SW 1271 (cell line): ENCODE data around the gene SAPCD1.

Experiments
- DNase-seq, 2 experiments: peaks; one replicate each; lab custom pipeline; 2025; lab: John Stamatoyannopoulos, UW

Gene SAPCD1

DNA sequence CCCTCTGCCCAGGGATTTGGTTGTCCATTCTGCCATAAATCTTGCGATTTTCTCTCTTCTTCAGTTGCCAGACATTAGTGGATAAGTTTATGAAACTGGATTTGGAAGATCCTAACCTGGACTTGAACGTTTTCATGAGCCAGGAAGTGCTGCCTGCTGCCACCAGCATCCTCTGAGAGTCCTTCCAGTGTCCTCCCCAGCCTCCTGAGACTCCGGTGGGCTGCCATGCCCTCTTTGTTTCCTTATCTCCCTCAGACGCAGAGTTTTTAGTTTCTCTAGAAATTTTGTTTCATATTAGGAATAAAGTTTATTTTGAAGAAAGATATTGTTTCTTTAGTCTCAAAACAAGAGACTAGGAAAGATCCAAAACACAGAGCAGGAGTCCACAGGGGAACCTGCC lies at the start of gene SAPCD1:
SAPCD1 (plus strand) TSS at position 301 of the 400 bp plus-strand sequence. CDS start 399 bp downstream, outside the sequence.
- DNase-seq = no peak

- no peak for DNase-seq
Measured at GRCh38 chr6:31713465-31713864, 49.0 kb upstream of the SAPCD1 start.

GRCh38 chr6:31713991-31714684 lies 48.3 kb upstream of the SAPCD1 start:
- no peak for DNase-seq

DNA sequence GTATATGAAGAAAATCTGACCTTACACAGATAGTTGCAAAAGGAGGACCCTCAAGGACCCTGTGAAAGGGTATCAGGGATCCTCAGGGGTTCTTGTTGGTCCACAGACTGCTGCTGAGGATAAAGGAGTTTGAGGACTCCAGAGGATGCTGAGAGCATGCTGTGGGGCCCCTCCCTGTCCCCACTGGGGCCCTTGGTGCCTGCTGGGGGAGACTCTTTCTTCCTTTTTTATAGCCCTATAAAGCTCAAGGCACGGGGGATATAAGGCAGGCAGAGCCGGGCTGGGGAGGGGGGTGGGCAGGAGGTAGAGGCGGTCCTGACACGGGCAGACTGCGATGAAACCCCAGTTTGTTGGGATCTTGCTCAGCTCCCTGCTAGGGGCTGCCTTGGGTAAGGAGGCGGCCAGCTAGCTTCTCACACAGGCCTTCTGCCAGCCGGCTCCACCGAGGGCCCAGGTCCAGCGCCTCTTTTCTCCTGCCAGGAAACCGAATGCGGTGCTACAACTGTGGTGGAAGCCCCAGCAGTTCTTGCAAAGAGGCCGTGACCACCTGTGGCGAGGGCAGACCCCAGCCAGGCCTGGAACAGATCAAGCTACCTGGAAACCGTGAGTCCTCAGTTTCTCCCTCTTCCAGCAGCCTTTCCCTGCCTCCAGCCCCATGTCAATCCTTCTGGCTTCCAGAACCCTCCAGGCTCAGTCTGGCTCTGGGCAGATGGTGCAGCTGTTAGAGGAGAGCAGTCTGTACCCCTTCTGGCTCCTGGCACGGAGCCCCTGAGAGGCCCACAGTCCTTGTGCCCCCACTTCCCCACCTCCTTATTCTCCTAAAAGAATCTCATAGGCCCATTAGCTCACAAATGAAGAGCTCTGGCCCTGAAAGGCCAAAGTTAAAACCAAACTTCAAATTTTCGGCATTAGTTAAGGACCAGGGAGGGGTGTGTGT lies 47.2 kb upstream of the SAPCD1 start, which contains the start of gene LY6G6D:
LY6G6D (plus strand) TSS at position 327 of the 937 bp plus-strand sequence; CDS start at position 335, 8 bp downstream.
- no peak for DNase-seq

- DNase-seq = no peak
Measured at GRCh38 chr6:31717499-31718222, 44.8 kb upstream of the SAPCD1 start.

- DNase-seq = no peak
Measured at GRCh38 chr6:31718265-31718664, 44.2 kb upstream of the SAPCD1 start.

DNA sequence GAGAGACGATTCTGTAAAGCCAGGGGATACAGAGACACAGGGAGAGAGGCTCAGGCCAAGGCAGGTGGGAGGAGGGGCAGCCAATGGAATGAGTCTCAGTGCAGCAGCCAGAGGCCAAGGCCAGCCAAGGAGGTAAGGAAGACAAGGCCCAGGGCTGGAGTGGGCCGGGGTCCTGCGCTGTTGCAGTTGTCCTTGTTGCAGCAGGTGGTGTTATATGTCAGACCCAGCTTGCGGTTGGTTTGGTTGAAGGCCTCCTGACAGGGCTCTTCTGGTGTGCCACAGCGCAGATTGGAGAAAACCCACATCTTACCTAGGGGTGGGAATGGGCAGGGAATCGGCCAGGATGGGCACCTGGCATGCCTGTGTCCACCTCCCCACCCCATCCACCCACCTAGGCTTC lies 43.5 kb upstream of the SAPCD1 start:
- no peak for DNase-seq

- no peak for DNase-seq
Measured at GRCh38 chr6:31720196-31720770, 42.2 kb upstream of the SAPCD1 start.

- no peak for DNase-seq
Measured at GRCh38 chr6:31721351-31722020, 41.0 kb upstream of the SAPCD1 start, which contains the start of gene LY6G6C. Gene LY6G6C, minus strand, starts transcription at chr6:31721746. Its CDS starts 67 bp downstream, at chr6:31721679.

GRCh38 chr6:31722173-31722572 lies 40.3 kb upstream of the SAPCD1 start:
- no peak for DNase-seq

GRCh38 chr6:31723245-31723979 lies 39.0 kb upstream of the SAPCD1 start, which contains the start of gene MPIG6B:
Gene MPIG6B, plus strand, starts transcription at chr6:31723373. Its CDS starts 11 bp downstream, at chr6:31723384.
- DNase-seq = no peak

GRCh38 chr6:31723980-31724691 lies 38.3 kb upstream of the SAPCD1 start:
- no peak for DNase-seq

DNA sequence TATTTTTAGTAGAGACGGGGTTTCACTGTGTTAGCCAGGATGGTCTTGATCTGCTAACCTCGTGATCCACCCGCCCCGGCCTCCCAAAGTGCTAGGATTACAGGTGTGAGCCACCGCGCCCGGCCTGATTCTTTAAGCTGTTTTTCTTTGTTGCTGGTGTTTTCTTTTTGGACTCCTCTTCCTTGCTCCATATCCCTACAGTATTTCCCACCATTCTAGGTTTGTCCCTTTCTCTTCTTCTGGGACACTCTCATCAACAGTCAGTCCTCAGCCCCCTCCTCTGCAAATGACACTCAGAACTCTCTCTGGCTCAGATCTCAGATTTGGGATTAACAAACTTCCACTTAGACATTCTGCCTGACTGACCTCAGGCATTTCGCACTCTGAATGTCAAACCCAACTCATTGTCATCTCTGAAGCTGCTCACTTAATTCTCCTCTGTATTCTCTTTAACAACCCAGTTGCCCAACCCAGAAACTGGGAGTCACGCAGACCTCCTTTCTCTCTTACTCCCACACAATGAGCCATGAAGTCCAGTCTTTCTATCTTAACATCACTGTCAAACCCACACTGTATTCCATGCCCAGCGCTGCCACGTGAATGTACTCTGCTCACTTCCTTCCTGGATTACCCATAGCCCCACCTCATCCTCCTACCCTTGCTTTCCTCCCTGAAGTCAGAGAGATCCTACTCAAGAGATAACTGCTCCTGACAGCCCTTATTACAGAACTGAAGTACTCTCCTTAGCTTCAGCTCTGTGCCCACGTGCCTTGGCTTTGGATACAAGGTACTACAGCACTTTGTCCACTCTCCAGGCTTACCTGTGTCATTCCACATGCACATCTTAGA lies 36.7 kb upstream of the SAPCD1 start:
- DNase-seq = no peak

DNA sequence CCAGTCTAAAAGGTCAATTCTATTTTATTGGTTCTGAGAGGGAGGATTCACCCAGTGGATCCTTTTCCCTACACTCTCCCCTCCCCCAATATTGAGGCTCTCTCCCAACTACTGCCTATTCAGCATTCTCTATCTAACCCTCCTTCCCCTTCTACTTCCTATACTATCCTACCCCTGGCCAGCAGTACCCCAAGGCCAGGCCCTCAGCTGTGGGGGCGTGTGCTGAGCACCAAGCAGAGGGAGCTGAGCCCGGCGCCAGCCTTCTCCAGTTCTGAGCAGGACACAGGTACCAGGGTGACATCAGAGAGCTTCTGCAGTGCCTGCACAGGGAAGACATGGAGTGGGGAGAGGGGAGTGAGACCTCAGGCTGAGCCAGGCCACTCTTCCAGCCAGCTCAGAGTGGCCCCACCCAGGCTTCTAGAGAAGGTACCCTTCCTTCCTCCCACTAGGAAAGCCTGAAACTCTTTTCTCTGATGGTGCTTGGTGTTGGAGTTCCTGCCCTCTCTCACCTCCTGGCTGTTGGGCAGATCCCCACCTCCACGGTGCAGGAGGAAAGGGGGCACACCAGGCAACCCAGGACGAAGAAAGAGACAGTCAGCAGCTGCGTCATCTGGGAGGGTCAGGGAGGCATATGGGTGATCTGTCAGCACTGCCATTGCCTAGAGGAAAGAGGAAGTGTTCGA lies 35.3 kb upstream of the SAPCD1 start:
- DNase-seq = no peak

GRCh38 chr6:31727717-31728671 lies 34.5 kb upstream of the SAPCD1 start:
- no peak for DNase-seq

DNA sequence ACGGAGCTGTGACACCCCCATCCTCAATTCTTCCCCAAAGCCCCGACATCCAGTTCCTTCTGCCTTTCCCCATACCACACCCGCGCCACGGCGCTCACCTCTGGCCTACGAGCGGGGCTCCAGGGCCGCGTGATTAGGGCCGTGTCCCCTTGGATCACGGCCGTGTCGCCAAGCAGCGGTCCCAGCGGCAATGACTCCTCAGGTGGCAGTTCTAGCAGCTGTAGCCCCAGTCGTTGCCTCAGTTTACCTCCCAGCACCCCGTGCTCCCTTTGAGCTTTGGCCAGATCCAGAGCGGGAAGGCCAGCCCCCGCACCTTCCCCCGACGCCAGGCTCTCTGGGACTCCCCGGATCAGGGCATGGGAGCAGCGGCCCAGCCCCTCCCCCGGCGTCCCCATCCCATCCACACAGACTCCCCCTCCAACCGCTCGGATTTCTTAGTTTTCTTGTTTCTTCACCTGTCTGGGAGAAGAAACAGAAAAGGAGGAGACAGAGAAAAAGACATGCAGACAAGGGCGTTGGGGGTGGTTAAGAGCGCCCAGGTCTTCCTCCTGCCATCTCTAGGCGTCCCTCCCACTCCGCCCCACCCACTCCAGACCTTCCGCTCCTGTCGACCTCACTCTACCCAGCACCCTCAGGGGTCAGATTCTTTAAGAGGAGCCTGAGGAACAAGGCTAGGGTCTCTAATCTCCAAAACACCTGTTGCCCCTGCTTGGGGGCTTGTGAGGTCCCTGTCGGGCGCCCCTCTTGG lies 33.5 kb upstream of the SAPCD1 start, which contains the start of gene DDAH2:
DDAH2 (minus strand) TSS at position 533 of the 748 bp plus-strand sequence; CDS start at position 395, 138 bp downstream.
- no peak for DNase-seq
